Stomach (tissue), 9 donors: ENCODE results near the gene ASAP2. TPM values are rescaled to one million over a fixed set of nuclear protein-coding genes. Genes with fewer than 3 reads are reported as not detected.

ENCODE experiments used
- DNase-seq, 2 donors: peaks; one replicate each; pipeline versions ENCODE4 v3.0.0 to v3.0.0-alpha.2; 2013 to 2019
- H3K27ac ChIP-seq, 5 donors: fragments of 200-600 bp in 4 of 5; sonication (generic) in 4 of 5; one replicate each; pipeline ENCODE4 v1.5.1; 2013 to 2019; ENCODE audit warnings: mild to moderate bottlenecking in 1 of 5, moderate library complexity in 1 of 5
- H3K27me3 ChIP-seq, 3 donors: fragments of 200-600 bp; sonication (generic); one replicate each; pipeline ENCODE4 v1.5.1; 2017 to 2019; ENCODE audit warnings: mixed run types in 1 of 3
- H3K36me3 ChIP-seq, 4 donors: fragments of 200-600 bp; sonication (generic); 1 replicate in 3 of 4; 2 replicates in 1 of 4; pipeline ENCODE4 v1.5.1; 2016 to 2019
- H3K4me1 ChIP-seq, 4 donors: fragments of 200-600 bp; sonication (generic); one replicate each; pipeline ENCODE4 v1.5.1; 2016 to 2019
- H3K4me3 ChIP-seq, 4 donors: fragments of 200-600 bp; sonication (generic) in 3 of 4; one replicate each; pipeline ENCODE4 v1.5.1; 2016 to 2019; ENCODE audit warnings: mild to moderate bottlenecking in 1 of 4
- H3K9me3 ChIP-seq, 4 donors: fragments of 200-600 bp; sonication (generic); one replicate each; pipeline ENCODE4 v1.5.1; 2016 to 2019
- CTCF ChIP-seq, 7 experiments: fragments of 450-650 bp in 4 of 7; fragments of 200-600 bp in 3 of 7; sonication (generic) in 3 of 7; IDR thresholded peaks; one replicate each; pipeline ENCODE4 v1.5.1; 2016 to 2019; ENCODE audit warnings: antibody characterized with exemption in 7 of 7, control low read depth in 2 of 7, mild to moderate bottlenecking in 1 of 7
- EP300 ChIP-seq: sonication (generic); formaldehyde crosslinking; IDR thresholded peaks from one replicate; pipeline ENCODE4 v1.6.1; 2017; ENCODE audit warnings: antibody characterized with exemption
- POLR2A ChIP-seq, 4 donors: fragments of 450-650 bp; IDR thresholded peaks; one replicate each; pipeline ENCODE4 v1.6.1; 2016; ENCODE audit warnings: antibody characterized with exemption in 4 of 4, control low read depth in 2 of 4, mild to moderate bottlenecking in 1 of 4, moderate library complexity in 1 of 4
- POLR2AphosphoS5 ChIP-seq, 3 donors: sonication (generic); formaldehyde crosslinking; IDR thresholded peaks; one replicate each; pipeline ENCODE4 v1.6.1; 2016; ENCODE audit warnings: antibody characterized with exemption in 3 of 3
- WGBS, 5 donors: extraction: QIAGEN DNeasy Blood & Tissue Kit in 3 of 5; methylation state at CpG; one replicate each; pipeline versions ENCODE4 v1.1.5 to v1.1.7; 2013 to 2018; 5-methylcytosine and 5-hydroxymethylcytosine counted together
- intact Hi-C: fragments of 100-400 bp; cut with DNase I; formaldehyde crosslinking; loops from one replicate; pipeline ENCODE4 v1.15.1; 2023; ENCODE audit warnings: low total_unique reads
- polyA plus RNA-seq, 3 donors: library from polyadenylated mRNA; stranded (reverse); fragments of 200-250 nt; gene quantifications; one replicate each; pipeline ENCODE4 v1.2.3, GENCODE V29; 2013
- total RNA-seq, 5 donors: library from RNA; depleted of rRNA; stranded (reverse); fragments of >200 nt; gene quantifications; one replicate each; pipeline versions ENCODE4 v1.1.0 to v1.2.3, GENCODE V29; 2014 to 2016
- donor health status: healthy with polysubstance abuse.
- donor health status: Bipolar disorder and iron deficiency.
- donor health status: healthy.

The ASAP2 gene
- total and polyA plus RNA-seq, 8 donors, result 9.7 to 55.4 (median 33.7) TPM

GRCh38 chr2:9288233-9288632 is 81.6 kb downstream of the ASAP2 start:
- no peak for TF ChIP-seq EP300
- TF ChIP-seq POLR2A (IDR thresholded peaks at IDR 0.05), result no peak
- TF ChIP-seq POLR2AphosphoS5 (IDR thresholded peaks at IDR 0.05), result no peak
- TF ChIP-seq CTCF (IDR thresholded peaks at IDR 0.05), result no peak
- H3K27me3 ChIP-seq, result no peaks in the 10 kb centered on the region
- peak overlapping the region in 2 of 5 donors; percentile 16 to 20 for H3K27ac ChIP-seq
- intact Hi-C loops, result no loop called here
- no peak for DNase-seq
- peaks cover 5 to 46% (median 27%) of the 10 kb centered on the region in 4 donors for H3K4me1 ChIP-seq
- no peaks in the 10 kb centered on the region for H3K36me3 ChIP-seq
- WGBS, 5 donors, result 86 to 97% (median 94%) methylated on average over 7 of the region's 7 CpGs
- H3K9me3 ChIP-seq, result no peaks in the 10 kb centered on the region
- no peak overlapping the region for H3K4me3 ChIP-seq

- Histone ChIP-seq H3K36me3 (no peaks in the 10 kb centered on the region), H3K27me3 (no peaks in the 10 kb centered on the region), H3K4me1 (peaks cover 5 to 46% (median 21%) of the 10 kb centered on the region in 4 donors), H3K9me3 (no peaks in the 10 kb centered on the region), H3K27ac (peak overlapping the region in 1 of 5 donors; percentile 20), H3K4me3 (no peak overlapping the region)
- 59 to 71% (median 62%) methylated on average over 5 of the region's 5 CpGs for WGBS, 5 donors
- TF ChIP-seq POLR2AphosphoS5 (IDR thresholded peaks at IDR 0.05) (no peak), CTCF (IDR thresholded peaks at IDR 0.05) (no peak), EP300 (no peak), POLR2A (IDR thresholded peaks at IDR 0.05) (no peak)
- intact Hi-C loops, result no loop called here
- DNase-seq, result no peak
These were observed 82.2 kb downstream of the ASAP2 start for GRCh38 chr2:9288681-9289338.

- TF ChIP-seq POLR2A (IDR thresholded peaks at IDR 0.05) (no peak), CTCF (IDR thresholded peaks at IDR 0.05) (no peak), POLR2AphosphoS5 (IDR thresholded peaks at IDR 0.05) (no peak), EP300 (no peak)
- WGBS, 5 donors, result 91 to 94% (median 93%) methylated on average over 12 of the region's 12 CpGs
These were observed 84.7 kb downstream of the ASAP2 start for GRCh38 chr2:9291331-9291730.

GRCh38 chr2:9291866-9292265 is 85.3 kb downstream of the ASAP2 start:
- TF ChIP-seq CTCF (IDR thresholded peaks at IDR 0.05), result no peak
- H3K9me3 ChIP-seq, result no peaks in the 10 kb centered on the region
- peaks cover 5 to 24% (median 16%) of the 10 kb centered on the region in 4 donors for H3K4me1 ChIP-seq
- H3K27ac ChIP-seq, result no peak overlapping the region
- no peaks in the 10 kb centered on the region for H3K27me3 ChIP-seq
- 90 to 95% (median 93%) methylated on average over 5 of the region's 5 CpGs for WGBS, 5 donors
- H3K4me3 ChIP-seq, result no peak overlapping the region
- intact Hi-C loops, result no loop called here
- no peak for DNase-seq
- no peaks in the 10 kb centered on the region for H3K36me3 ChIP-seq

More at GRCh38 chr2:9291331-9291730, 84.7 kb downstream of the ASAP2 start:
- DNase-seq, result no peak
- intact Hi-C loops, result no loop called here
- Histone ChIP-seq H3K36me3 (no peaks in the 10 kb centered on the region), H3K4me3 (no peak overlapping the region), H3K9me3 (no peaks in the 10 kb centered on the region), H3K4me1 (peaks cover 5 to 24% (median 13%) of the 10 kb centered on the region in 4 donors), H3K27me3 (no peaks in the 10 kb centered on the region), H3K27ac (no peak overlapping the region)
